Measurements from ENCODE around the gene IL24.

DNA sequence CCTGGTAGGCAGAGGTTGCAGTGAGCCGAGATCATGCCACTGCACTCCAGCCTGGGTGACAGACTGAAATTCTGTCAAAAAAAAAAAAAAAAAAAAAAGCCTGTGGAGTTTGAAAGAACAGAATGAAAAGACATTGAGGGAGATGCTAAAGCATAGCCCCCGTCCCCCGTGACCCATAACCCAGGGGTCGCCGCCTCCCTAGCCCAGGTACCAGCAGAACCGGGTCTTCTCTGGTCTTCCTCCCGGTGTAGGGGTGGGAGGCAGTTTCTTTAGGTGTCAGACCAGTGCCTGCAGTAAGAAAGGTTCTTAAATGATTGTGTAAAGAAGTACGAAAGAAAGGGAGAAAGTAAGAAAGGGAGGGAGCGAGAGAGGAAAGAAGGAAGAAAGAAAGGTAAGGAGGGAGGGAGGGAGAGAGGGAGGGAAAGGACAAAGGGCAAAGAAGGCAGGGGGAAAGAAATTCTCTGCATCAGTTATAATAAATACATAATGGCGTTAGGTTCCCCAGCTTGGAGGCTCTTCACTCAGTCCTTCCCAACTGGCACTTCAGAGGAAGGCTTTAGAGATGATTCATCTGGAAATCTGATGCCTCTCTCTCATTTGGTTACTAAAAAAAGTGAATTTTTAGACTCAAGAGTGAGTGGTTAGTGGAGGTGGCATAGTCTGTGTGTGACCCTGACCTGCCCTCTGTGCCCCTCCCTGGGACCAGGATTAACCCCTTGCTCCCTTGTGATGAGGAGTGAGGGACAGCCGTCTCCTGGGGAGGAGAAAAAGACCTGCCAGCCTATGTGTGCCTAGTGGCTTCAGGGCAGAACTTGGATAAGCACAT is 1.1 kb downstream of the IL24 start:
- TF ChIP-seq, protein P1, sequence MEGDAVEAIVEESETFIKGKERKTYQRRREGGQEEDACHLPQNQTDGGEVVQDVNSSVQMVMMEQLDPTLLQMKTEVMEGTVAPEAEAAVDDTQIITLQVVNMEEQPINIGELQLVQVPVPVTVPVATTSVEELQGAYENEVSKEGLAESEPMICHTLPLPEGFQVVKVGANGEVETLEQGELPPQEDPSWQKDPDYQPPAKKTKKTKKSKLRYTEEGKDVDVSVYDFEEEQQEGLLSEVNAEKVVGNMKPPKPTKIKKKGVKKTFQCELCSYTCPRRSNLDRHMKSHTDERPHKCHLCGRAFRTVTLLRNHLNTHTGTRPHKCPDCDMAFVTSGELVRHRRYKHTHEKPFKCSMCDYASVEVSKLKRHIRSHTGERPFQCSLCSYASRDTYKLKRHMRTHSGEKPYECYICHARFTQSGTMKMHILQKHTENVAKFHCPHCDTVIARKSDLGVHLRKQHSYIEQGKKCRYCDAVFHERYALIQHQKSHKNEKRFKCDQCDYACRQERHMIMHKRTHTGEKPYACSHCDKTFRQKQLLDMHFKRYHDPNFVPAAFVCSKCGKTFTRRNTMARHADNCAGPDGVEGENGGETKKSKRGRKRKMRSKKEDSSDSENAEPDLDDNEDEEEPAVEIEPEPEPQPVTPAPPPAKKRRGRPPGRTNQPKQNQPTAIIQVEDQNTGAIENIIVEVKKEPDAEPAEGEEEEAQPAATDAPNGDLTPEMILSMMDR (IDR thresholded peaks at IDR 0.05), result no peak
- no peak for TF ChIP-seq POLR2A (IDR thresholded peaks at IDR 0.05)

All from uterus (tissue), 2 donors.